AG04450 (cell line): Measurements from ENCODE around the gene KCNJ6. TPM values are rescaled to one million over a fixed set of nuclear protein-coding genes. Genes with fewer than 3 reads are reported as not detected.
"Not testable (repeated sequence)": the region's sequence is repeated elsewhere in the genome, so short reads cannot be mapped to it uniquely, and the experiment has no call there.

Source experiments
- CTCF ChIA-PET: fragments of 300-600, 350-600 bp; formaldehyde crosslinking; extraction: SDS; loops from one replicate; lab custom pipeline; 2022; ENCODE audit warnings: antibody characterized with exemption, inconsistent platforms; lab: Charles Lee
- POLR2A ChIA-PET: fragments of 350-600 bp; formaldehyde crosslinking; extraction: SDS; loops from one replicate; lab custom pipeline; 2021; ENCODE audit warnings: antibody characterized with exemption, inconsistent platforms; lab: Yijun Ruan, JAX
- DNase-seq: peaks from one replicate; pipeline ENCODE4 v3.0.0-alpha.2; 2011; ENCODE audit warnings: low read depth, low spot score
- H3K27ac ChIP-seq: one replicate; pipeline ENCODE4 v1.5.1; 2012; ENCODE audit warnings: low read depth, low read length, control low read depth
- H3K27me3 ChIP-seq: one replicate; pipeline ENCODE4 v1.6.0; 2012; ENCODE audit warnings: low read length; ENCODE audit not compliant: control insufficient read depth, insufficient read depth
- H3K4me3 ChIP-seq: 2 replicates; pipeline ENCODE4 v1.5.1; 2011; ENCODE audit warnings: mild to moderate bottlenecking, low read depth, low read length, control low read depth
- H3K9me3 ChIP-seq: 2 replicates; pipeline ENCODE4 v1.5.1; 2012; ENCODE audit warnings: low read length; ENCODE audit not compliant: control insufficient read depth, insufficient read depth
- polyA plus RNA-seq: library from polyadenylated mRNA; depleted of rRNA; stranded (reverse); fragments of >200 nt; gene quantifications from 2 replicates; pipeline ENCODE4 v1.2.3, GENCODE V29; 2011
- TF ChIP-seq, protein P1 (sequence below): IDR thresholded peaks from 2 replicates; pipeline ENCODE4 v1.5.1; 2011; ENCODE audit warnings: low read depth, low read length, control low read depth, inconsistent platforms

KCNJ6 gene
- polyA plus RNA-seq, 1 experiment, result 0.02 TPM

DNA sequence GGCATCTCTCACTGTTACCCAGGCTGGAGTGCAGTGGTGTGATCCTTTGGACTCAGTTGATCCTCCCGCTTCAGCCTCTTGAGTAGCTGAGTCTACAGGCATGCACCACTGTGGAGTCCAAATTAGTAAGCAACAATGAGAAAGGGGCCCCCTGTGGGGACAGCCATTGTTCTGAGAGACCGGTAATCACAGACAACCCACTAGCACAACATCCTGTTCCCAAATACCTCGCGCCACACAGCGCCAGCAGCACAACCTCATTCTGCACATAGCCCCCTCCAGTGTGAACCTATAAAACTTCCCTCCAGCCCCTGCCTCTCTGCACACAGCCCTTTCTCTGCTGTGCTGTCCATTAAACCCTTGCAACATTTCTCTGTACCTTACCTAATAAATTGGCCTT is 323.2 kb downstream of the KCNJ6 start:
- Histone ChIP-seq H3K27ac (no peak overlapping the region), H3K9me3 (no peaks in the 10 kb centered on the region), H3K4me3 (no peak overlapping the region), H3K27me3 (peaks cover 9% of the 10 kb centered on the region)
- CTCF ChIA-PET, result no interaction called here
- DNase-seq, result no peak
- POLR2A ChIA-PET, result no interaction called here
- TF ChIP-seq, protein P1, sequence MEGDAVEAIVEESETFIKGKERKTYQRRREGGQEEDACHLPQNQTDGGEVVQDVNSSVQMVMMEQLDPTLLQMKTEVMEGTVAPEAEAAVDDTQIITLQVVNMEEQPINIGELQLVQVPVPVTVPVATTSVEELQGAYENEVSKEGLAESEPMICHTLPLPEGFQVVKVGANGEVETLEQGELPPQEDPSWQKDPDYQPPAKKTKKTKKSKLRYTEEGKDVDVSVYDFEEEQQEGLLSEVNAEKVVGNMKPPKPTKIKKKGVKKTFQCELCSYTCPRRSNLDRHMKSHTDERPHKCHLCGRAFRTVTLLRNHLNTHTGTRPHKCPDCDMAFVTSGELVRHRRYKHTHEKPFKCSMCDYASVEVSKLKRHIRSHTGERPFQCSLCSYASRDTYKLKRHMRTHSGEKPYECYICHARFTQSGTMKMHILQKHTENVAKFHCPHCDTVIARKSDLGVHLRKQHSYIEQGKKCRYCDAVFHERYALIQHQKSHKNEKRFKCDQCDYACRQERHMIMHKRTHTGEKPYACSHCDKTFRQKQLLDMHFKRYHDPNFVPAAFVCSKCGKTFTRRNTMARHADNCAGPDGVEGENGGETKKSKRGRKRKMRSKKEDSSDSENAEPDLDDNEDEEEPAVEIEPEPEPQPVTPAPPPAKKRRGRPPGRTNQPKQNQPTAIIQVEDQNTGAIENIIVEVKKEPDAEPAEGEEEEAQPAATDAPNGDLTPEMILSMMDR, result no peak

DNA sequence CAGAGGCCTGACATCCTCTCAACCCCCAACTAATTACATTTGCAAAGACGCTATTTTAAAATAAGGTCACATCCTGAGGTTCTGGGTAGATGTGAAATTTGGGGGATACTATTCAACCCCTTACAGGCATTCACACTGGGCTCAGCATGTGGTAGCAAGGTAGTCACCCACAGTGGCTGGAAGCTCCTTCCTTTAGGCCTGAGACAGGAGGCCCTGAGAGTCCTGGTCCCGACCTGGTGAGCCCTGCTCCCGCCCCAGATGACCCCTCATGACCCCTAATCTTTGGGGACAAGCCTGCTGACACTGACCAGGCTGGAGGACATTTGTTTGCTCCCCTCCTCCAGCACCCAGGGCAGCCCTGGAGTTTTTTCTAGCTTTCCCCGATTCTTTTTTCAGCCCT is 323.8 kb downstream of the KCNJ6 start:
- ChIA-PET CTCF (no interaction called here), POLR2A (no interaction called here)
- Histone ChIP-seq H3K27ac (no peak overlapping the region), H3K9me3 (no peaks in the 10 kb centered on the region), H3K27me3 (peaks cover 9% of the 10 kb centered on the region), H3K4me3 (no peak overlapping the region)
- no peak for DNase-seq
- TF ChIP-seq, protein P1, result no peak

DNA sequence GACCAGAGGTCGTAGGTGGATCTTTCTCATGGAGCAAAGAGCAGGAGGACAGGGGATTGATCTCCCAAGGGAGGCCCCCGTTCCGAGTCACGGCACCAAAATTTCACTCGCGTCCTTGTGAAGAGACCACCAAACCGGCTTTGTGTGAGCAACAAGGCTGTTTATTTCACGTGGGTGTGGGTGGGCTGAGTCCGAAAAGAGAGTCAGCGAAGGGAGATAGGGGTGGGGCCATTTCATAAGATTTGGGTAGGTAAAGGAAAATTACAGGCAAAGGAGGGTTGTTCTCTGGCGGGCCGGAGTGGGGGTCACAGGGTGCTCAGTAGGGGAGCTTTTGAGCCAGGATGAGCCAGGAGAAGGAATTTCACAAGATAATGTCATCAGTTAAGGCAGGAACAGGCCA is 324.3 kb downstream of the KCNJ6 start:
- DNase-seq, H3K27ac ChIP-seq, H3K4me3 ChIP-seq, CTCF ChIA-PET, POLR2A ChIA-PET, H3K27me3 ChIP-seq, H3K9me3 ChIP-seq: not testable (repeated sequence)

DNA sequence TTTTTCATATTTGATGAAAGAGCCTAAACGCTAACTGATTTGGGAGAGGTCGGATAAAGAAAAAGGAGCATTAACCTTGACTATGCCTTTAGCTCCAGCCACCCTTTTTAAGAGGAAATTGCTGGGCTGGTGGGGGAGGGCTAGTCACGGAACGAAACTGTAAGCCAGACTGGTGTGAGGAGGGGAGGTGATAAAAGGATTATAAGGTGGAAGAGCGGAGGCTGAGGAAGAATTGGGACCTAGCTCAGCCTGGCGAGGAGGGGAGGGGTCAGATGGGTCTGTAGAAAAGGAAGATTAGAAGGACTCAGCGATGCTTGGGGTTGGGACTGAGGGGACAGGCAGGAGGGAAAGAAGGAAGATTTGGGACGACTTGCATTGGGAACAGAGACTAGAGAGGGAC is 325.4 kb downstream of the KCNJ6 start:
- H3K4me3 ChIP-seq, H3K27ac ChIP-seq, H3K27me3 ChIP-seq, POLR2A ChIA-PET, H3K9me3 ChIP-seq, DNase-seq: not testable (repeated sequence)
- CTCF ChIA-PET, result interaction anchor here (0.6 kb wide), 1 partner anchor 340 kb away, joined by 4 read pairs; no protein-coding TSS in a partner anchor

DNA sequence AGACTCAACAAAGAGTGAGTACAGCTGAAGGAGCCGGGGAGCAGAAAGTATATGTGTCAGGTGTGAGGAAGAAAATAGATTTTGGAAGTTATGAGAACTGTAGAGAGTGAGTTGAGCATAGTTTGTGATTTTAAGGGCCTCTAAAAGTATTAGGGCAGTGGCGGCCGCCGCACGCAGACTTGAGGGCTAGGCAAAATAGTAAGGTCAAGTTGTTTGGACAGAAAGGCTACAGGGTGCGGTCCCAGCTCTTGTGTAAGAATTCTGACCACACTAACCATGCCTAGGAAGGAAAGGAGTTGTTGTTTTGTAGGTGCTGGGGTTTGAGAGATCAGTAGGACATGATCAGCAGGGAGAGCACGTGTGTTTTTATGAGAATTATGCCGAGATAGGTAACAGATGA is 327.6 kb downstream of the KCNJ6 start:
- H3K27ac ChIP-seq, H3K27me3 ChIP-seq, CTCF ChIA-PET, POLR2A ChIA-PET, H3K9me3 ChIP-seq, H3K4me3 ChIP-seq, DNase-seq: not testable (repeated sequence)

DNA sequence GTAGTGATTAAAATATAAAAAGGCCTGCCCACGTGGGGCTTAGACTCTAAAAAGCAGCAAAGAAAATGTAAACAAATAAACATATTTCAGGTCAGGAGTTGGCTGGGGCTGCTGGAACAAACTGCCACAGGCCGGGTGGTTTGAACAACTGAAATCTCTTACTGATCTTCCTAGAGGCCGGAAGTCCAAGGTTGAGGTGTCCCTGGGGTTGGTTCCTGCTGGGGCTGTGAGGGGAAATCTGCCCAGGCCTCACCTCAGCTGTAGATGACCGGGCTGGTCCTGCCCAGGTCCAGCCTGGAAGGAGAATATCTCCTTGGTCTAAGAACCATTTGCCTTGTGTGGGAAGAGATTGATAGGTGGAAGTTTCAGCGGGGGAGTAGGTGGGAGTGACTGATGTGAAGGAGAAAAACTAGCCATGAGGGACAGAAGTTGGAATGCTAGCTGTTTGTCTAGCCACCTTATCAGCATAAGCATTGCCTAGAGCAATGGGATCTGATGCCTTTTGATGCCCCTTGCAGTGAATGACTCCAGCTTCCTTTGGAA is 328.6 kb downstream of the KCNJ6 start:
- POLR2A ChIA-PET, result no interaction called here
- H3K4me3 ChIP-seq, result no peak overlapping the region
- H3K27ac ChIP-seq, result no peak overlapping the region
- peaks cover 2% of the 10 kb centered on the region for H3K27me3 ChIP-seq
- TF ChIP-seq, protein P1, result no peak
- H3K9me3 ChIP-seq, result no peaks in the 10 kb centered on the region
- CTCF ChIA-PET, result no interaction called here
- DNase-seq, result no peak
